Measurements from ENCODE around the gene ATP2B2. TPM values are rescaled to one million over a fixed set of nuclear protein-coding genes. Genes with fewer than 3 reads are reported as not detected.

ATP2B2 gene
- total and polyA plus RNA-seq, 9 of the 15 experiments (the other 6 are each of a cell fraction or from before 2014, with no cell fraction given), result 0.06 TPM; not detected in 8

GRCh38 chr3:10474275-10474646, 31.1 kb downstream of the ATP2B2 start (continued):
- no peak for TF ChIP-seq ZNF395 (CRISPR knock-in tag; IDR thresholded peaks at IDR 0.05)
- TF ChIP-seq ZKSCAN8 (CRISPR knock-in tag; IDR thresholded peaks at IDR 0.05), result no peak
- no peak for TF ChIP-seq FOXJ3 (CRISPR knock-in tag; IDR thresholded peaks at IDR 0.05)
- TF ChIP-seq POLR2A (conservative IDR thresholded peaks at IDR 0.05), result no peak
- TF ChIP-seq HOMEZ (CRISPR knock-in tag; IDR thresholded peaks at IDR 0.05), result no peak
- TF ChIP-seq CBX3 (IDR thresholded peaks at IDR 0.05; ENCODE audit: borderline replicate concordance in 1 of 2, low read length in 2 of 2), result no peak

GRCh38 chr3:10473581-10474274, 31.7 kb downstream of the ATP2B2 start:
- intact Hi-C loops (cut with micrococcal nuclease) (no loop called here), in situ Hi-C loops (cut with MboI) (no loop called here)
- Histone ChIP-seq H3K9me3 (replicated peaks; ENCODE audit: control insufficient read depth, insufficient read depth, low read depth, low read length) (no peaks in the 10 kb centered on the region), H4K20me1 (replicated peaks; ENCODE audit: control insufficient read depth, insufficient read depth, low read length) (peaks cover 16% of the 10 kb centered on the region; the same call in 1 of the 2 replicates), H2AFZ (ENCODE audit: low read depth, low read length) (no peak overlapping the region), H3K27me3 (ENCODE audit: control insufficient read depth in 2 of 2, insufficient read depth in 2 of 2, low read length in 2 of 2) (peaks cover 21 to 44% of the 10 kb centered on the region in 2 experiments; a peak in 4 of 5 replicates), H3K79me2 (ENCODE audit: control insufficient read depth, insufficient read depth, low read length) (no peaks in the 10 kb centered on the region), H3K9me1 (ENCODE audit: control insufficient read depth, insufficient read depth, low read length) (peaks cover 4% of the 10 kb centered on the region), H3K4me3 (no peak overlapping the region), H3K9ac (ENCODE audit: insufficient read depth in 1 of 2, low read depth in 2 of 2, low read length in 2 of 2) (no peak overlapping the region), H3K4me1 (replicated peaks in 1 of 2; ENCODE audit: control insufficient read depth in 2 of 2, insufficient read depth in 2 of 2, low read length in 2 of 2) (peaks cover 0 to 5% of the 10 kb centered on the region in 2 experiments; a peak in 1 of 5 replicates), H3K4me2 (ENCODE audit: insufficient read depth, low read length) (no peak overlapping the region), H3K27ac (ENCODE audit: extremely low read depth, low read depth, low read length) (no peak overlapping the region), H3K36me3 (ENCODE audit: control insufficient read depth, insufficient read depth, low read length) (no peaks in the 10 kb centered on the region)
- FAIRE-seq (no peak), DNase-seq (ENCODE audit: extremely low read depth in 1 of 4, low spot score in 3 of 4) (no peak), ATAC-seq (no peak)
- WGBS (ENCODE audit: insufficient coverage, low coverage, missing lambda C conversion rate), result 4% methylated on average over 7 of the region's 7 CpGs
- POLR2A ChIA-PET, result interaction anchor here (0.6 to 0.9 kb wide), 3 partner anchors 13 to 158 kb away, joined by 3 read pairs; no protein-coding TSS in a partner anchor
- BruUV-seq (replicated peaks), result no TSS peak
- CTCF ChIA-PET (ENCODE audit: low intra/inter-chr PET ratio), result no interaction called here
- TF ChIP-seq CBX5 (IDR thresholded peaks at IDR 0.05; ENCODE audit: borderline replicate concordance, low read depth) (no peak), SPI1 (IDR thresholded peaks at IDR 0.05; ENCODE audit: borderline replicate concordance, low read depth, low read length) (0 out of 2 replicates have a peak, but pooled peaks have one; percentile 11), CBX2 (IDR thresholded peaks at IDR 0.05; ENCODE audit: insufficient read depth, low read length, poor library complexity, severe bottlenecking) (no peak)
